Endothelial cell of umbilical vein (primary cell): ENCODE results near the gene TOMM20. TPM values are rescaled to one million over a fixed set of nuclear protein-coding genes. Genes with fewer than 3 reads are reported as not detected.

ENCODE experiments used
- BruUV-seq: library from RNA; stranded (reverse); fragments of 400-500 nt; replicated peaks from 2 replicates; lab custom pipeline; 2021; lab: Mats Ljungman, UMichigan
- CTCF ChIA-PET: fragments of 300-600, 350-600 bp; sonication (Branson Sonifier 250); formaldehyde crosslinking; loops from one replicate; lab custom pipeline; 2021; ENCODE audit warnings: antibody characterized with exemption, inconsistent platforms; lab: Charles Lee
- POLR2A ChIA-PET: fragments of 300-600, 350-600 bp; sonication (Branson Sonifier 250); formaldehyde crosslinking; loops from one replicate; lab custom pipeline; 2021; ENCODE audit warnings: antibody characterized with exemption, inconsistent platforms; lab: Charles Lee
- DNase-seq: peaks from one replicate; pipeline ENCODE4 v3.0.0-alpha.2; 2011; ENCODE audit warnings: low read depth, low spot score
- FAIRE-seq: peaks from 2 replicates; lab custom pipeline; 2011; peaks lifted over from hg19 to GRCh38; lab: Jason Lieb, UNC
- H2AFZ ChIP-seq: 2 replicates; pipeline ENCODE4 v1.6.0; 2012; ENCODE audit warnings: low read depth, low read length, control low read depth, inconsistent platforms
- H3K27ac ChIP-seq: 2 replicates; pipeline ENCODE4 v1.5.1; 2011; ENCODE audit warnings: low read depth, mild to moderate bottlenecking, control low read depth, low read length, moderate library complexity; ENCODE audit not compliant: insufficient read depth
- H3K27me3 ChIP-seq, 2 experiments: 2 replicates each; pipeline versions ENCODE4 v1.6.0 to v1.6.1; 2011; ENCODE audit warnings: low read length in 2 of 2, mixed read lengths in 1 of 2; ENCODE audit not compliant: control insufficient read depth in 2 of 2, insufficient read depth in 2 of 2
- H3K36me3 ChIP-seq, 2 experiments: 2 replicates in 1 of 2; 3 replicates in 1 of 2; pipeline ENCODE4 v1.5.1; 2011; ENCODE audit warnings: low read length in 2 of 2, mild to moderate bottlenecking in 1 of 2, moderate library complexity in 1 of 2; ENCODE audit not compliant: control insufficient read depth in 2 of 2, insufficient read depth in 2 of 2; ENCODE audit errors: extremely low read depth in 1 of 2
- H3K4me1 ChIP-seq: 3 replicates; pipeline ENCODE4 v1.5.1; 2011; ENCODE audit warnings: mild to moderate bottlenecking, low read length; ENCODE audit not compliant: control insufficient read depth, insufficient read depth; ENCODE audit errors: extremely low read depth
- H3K4me2 ChIP-seq: 2 replicates; pipeline ENCODE4 v1.6.1; 2011; ENCODE audit warnings: low read length, control low read depth, mixed read lengths; ENCODE audit not compliant: insufficient read depth
- H3K4me3 ChIP-seq, 3 experiments: fragments of 200-600 bp in 1 of 3; sonication (generic), shearing (Covaris generic) in 1 of 3; replicated peaks in 1 of 3; 2 replicates each; pipeline ENCODE4 v1.5.1; 2011 to 2016; ENCODE audit warnings: control low read depth in 3 of 3, low read length in 3 of 3, mild to moderate bottlenecking in 2 of 3, inconsistent platforms in 1 of 3, low read depth in 1 of 3, moderate library complexity in 1 of 3; ENCODE audit not compliant: insufficient read depth in 1 of 3
- H3K79me2 ChIP-seq: 2 replicates; pipeline ENCODE4 v1.6.0; 2012; ENCODE audit warnings: low read length, inconsistent platforms; ENCODE audit not compliant: control insufficient read depth, insufficient read depth
- H3K9ac ChIP-seq: replicated peaks from 2 replicates; pipeline ENCODE3; 2011; ENCODE audit warnings: low read length, control low read depth; ENCODE audit not compliant: insufficient read depth; ENCODE audit errors: extremely low read depth
- H3K9me1 ChIP-seq: replicated peaks from 3 replicates; pipeline ENCODE4 v1.6.0; 2011; ENCODE audit warnings: mild to moderate bottlenecking, low read length; ENCODE audit not compliant: control insufficient read depth, insufficient read depth; ENCODE audit errors: extremely low read depth
- H3K9me3 ChIP-seq: replicated peaks from 2 replicates; pipeline ENCODE4 v1.5.1; 2012; ENCODE audit warnings: low read length, inconsistent platforms; ENCODE audit not compliant: control insufficient read depth, insufficient read depth
- H4K20me1 ChIP-seq: replicated peaks from 2 replicates; pipeline ENCODE3; 2011; ENCODE audit warnings: mild to moderate bottlenecking, low read length; ENCODE audit not compliant: control insufficient read depth, insufficient read depth; ENCODE audit errors: extremely low read depth
- CTCF ChIP-seq, 2 donors: IDR thresholded peaks; 1 replicate in 1 of 2; 2 replicates in 1 of 2; pipeline ENCODE4 v1.5.1; 2011; ENCODE audit warnings: low read length in 2 of 2, mild to moderate bottlenecking in 2 of 2, moderate library complexity in 2 of 2, control low read depth in 1 of 2, inconsistent platforms in 1 of 2, low read depth in 1 of 2; ENCODE audit not compliant: insufficient read depth in 1 of 2; ENCODE audit errors: extremely low read depth in 1 of 2
- EZH2 ChIP-seq: IDR thresholded peaks from 2 replicates; pipeline ENCODE4 v1.6.1; 2012; ENCODE audit warnings: borderline replicate concordance, low read depth, mild to moderate bottlenecking, moderate library complexity, low read length, inconsistent platforms; ENCODE audit not compliant: severe bottlenecking
- FOS ChIP-seq: IDR thresholded peaks from 2 replicates; pipeline ENCODE4 v1.6.1; 2011; ENCODE audit warnings: mild to moderate bottlenecking, low read length, moderate library complexity, borderline replicate concordance; ENCODE audit not compliant: insufficient read depth
- GATA2 ChIP-seq: IDR thresholded peaks from 2 replicates; pipeline ENCODE4 v1.7.0; 2011; ENCODE audit warnings: low read depth, mild to moderate bottlenecking, moderate library complexity, mixed read lengths, low read length; ENCODE audit not compliant: insufficient read length, insufficient read depth
- JUN ChIP-seq: IDR thresholded peaks from 2 replicates; pipeline ENCODE4 v1.6.1; 2011; ENCODE audit warnings: borderline replicate concordance, low read depth; ENCODE audit not compliant: insufficient read length, insufficient read depth
- MAX ChIP-seq: IDR thresholded peaks from 2 replicates; pipeline ENCODE4 v1.6.1; 2011; ENCODE audit not compliant: insufficient read depth, insufficient read length
- MYC ChIP-seq: IDR thresholded peaks from one replicate; pipeline ENCODE4 v1.6.1; 2011; ENCODE audit warnings: mild to moderate bottlenecking, low read depth, low read length
- POLR2A ChIP-seq: IDR thresholded peaks from 2 replicates; pipeline ENCODE4 v1.6.1; 2012; ENCODE audit warnings: low read depth, mild to moderate bottlenecking, control low read depth, low read length
- POLR2AphosphoS5 ChIP-seq: IDR thresholded peaks from 2 replicates; pipeline ENCODE4 v1.6.1; 2012; ENCODE audit warnings: low read depth, mild to moderate bottlenecking, control low read depth, low read length, moderate library complexity; ENCODE audit not compliant: insufficient read depth
- dilution Hi-C: fragments of 300-500 bp; cut with MboI; formaldehyde crosslinking; loops from one replicate; pipeline ENCODE4 v1.15.0; 2019; ENCODE audit warnings: low sequenced_read_pairs; ENCODE audit not compliant: extremely low pct_ligation_motif_present
- intact Hi-C: fragments of 100-400 bp; cut with micrococcal nuclease; formaldehyde crosslinking; loops from one replicate; pipeline ENCODE4 v1.10.0; 2022
- polyA plus RNA-seq, 4 experiments: library from polyadenylated mRNA; depleted of rRNA in 3 of 4; stranded (reverse) in 3 of 4; unstranded in 1 of 4; fragments of >200 nt; gene quantifications; 2 replicates each; pipeline versions ENCODE4 v1.2.1 to v1.2.3, GENCODE V29; 2011 to 2012; ENCODE audit warnings: missing spikeins in 1 of 4
- total RNA-seq: library from RNA; stranded (reverse); gene quantifications from 2 replicates; pipeline ENCODE4 v1.2.3, GENCODE V29; 2021

The TOMM20 gene
- total and polyA plus RNA-seq, 2 donors (not counting 3 experiments of a cell fraction or from before 2014, with no cell fraction given), result 42.5 to 98.4 TPM

GRCh38 chr1:235142991-235143390, 14.4 kb upstream of the TOMM20 start:
- no peak for FAIRE-seq
- H3K4me3 ChIP-seq, result no peak overlapping the region
- peaks cover 5 to 21% of the 10 kb centered on the region in 2 experiments for H3K36me3 ChIP-seq
- dilution Hi-C loops, result no loop called here
- no peaks in the 10 kb centered on the region for H3K27me3 ChIP-seq
- TF ChIP-seq MYC (no peak), POLR2A (no peak), MAX (no peak), GATA2 (no peak), FOS (no peak), JUN (no peak), EZH2 (no peak)
- no peak overlapping the region for H3K9ac ChIP-seq
- no peak overlapping the region for H3K4me2 ChIP-seq
- no peaks in the 10 kb centered on the region for H3K4me1 ChIP-seq
- no peaks in the 10 kb centered on the region for H3K79me2 ChIP-seq
- DNase-seq, result no peak
- intact Hi-C loops, result no loop called here
- H3K9me1 ChIP-seq, result no peaks in the 10 kb centered on the region
- H3K9me3 ChIP-seq, result no peaks in the 10 kb centered on the region
- no peak overlapping the region for H3K27ac ChIP-seq
- POLR2A ChIA-PET, result no interaction called here
- CTCF ChIA-PET, result interaction anchor here (0.6 kb wide), 1 partner anchor 360 kb away, joined by 3 read pairs; no protein-coding TSS in a partner anchor
- H4K20me1 ChIP-seq, result no peaks in the 10 kb centered on the region
- no TSS peak for BruUV-seq
- no peak overlapping the region for H2AFZ ChIP-seq

- Histone ChIP-seq H3K9me3 (no peaks in the 10 kb centered on the region), H3K9ac (no peak overlapping the region), H3K9me1 (no peaks in the 10 kb centered on the region), H3K4me2 (no peak overlapping the region), H3K4me1 (no peaks in the 10 kb centered on the region), H3K27ac (no peak overlapping the region), H4K20me1 (no peaks in the 10 kb centered on the region), H2AFZ (no peak overlapping the region), H3K27me3 (no peaks in the 10 kb centered on the region), H3K36me3 (peaks cover 24 to 31% of the 10 kb centered on the region in 2 experiments), H3K79me2 (no peaks in the 10 kb centered on the region), H3K4me3 (no peak overlapping the region)
- no TSS peak for BruUV-seq
- DNase-seq (no peak), FAIRE-seq (no peak)
- TF ChIP-seq GATA2 (no peak), MYC (no peak), MAX (no peak), JUN (no peak), FOS (no peak), POLR2AphosphoS5 (no peak), EZH2 (no peak), POLR2A (no peak), CTCF (IDR thresholded peaks at IDR 0.05; ENCODE audit: extremely low read depth in 1 of 2, insufficient read depth in 1 of 2, low read depth in 1 of 2, low read length in 2 of 2) (no peak)
- dilution Hi-C loops (no loop called here), intact Hi-C loops (no loop called here)
- CTCF ChIA-PET, result interaction anchor here (1.0 to 1.3 kb wide), 3 partner anchors 17 to 276 kb away, joined by 3 read pairs; no protein-coding TSS in a partner anchor
- POLR2A ChIA-PET, result no interaction called here
Measured at GRCh38 chr1:235139315-235139714, 10.7 kb upstream of the TOMM20 start.
